ENCODE data around the gene PKN2. TPM values are rescaled to one million over a fixed set of nuclear protein-coding genes. Genes with fewer than 3 reads are reported as not detected.

Gene PKN2
- total RNA-seq, 1 donor from 2014 or later: 23.8 TPM

DNA sequence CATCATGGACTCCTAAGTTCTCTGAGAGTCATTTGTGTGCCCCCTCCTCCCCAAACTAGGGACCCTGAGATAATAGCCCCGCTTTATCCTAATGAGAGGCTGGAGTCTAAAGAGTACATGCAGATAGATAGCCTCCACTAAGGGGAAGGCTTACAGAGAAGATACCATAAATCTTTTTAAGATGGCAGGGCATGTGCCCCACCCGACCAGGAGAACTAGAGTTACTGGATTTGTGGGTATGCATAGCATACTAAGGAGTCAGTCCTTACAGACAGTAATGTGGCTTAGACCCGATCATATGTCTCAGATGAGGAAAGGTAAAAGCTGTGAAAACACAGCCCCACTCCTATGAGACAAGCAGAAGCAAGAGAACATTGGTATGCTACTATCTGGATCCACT, 25.7 kb upstream of the PKN2 start:
- no peak overlapping the region for H3K4me3 Mint-ChIP-seq
- DNase-seq (ENCODE audit: low spot score): no peak
- H3K9me3 Mint-ChIP-seq: no peaks in the 10 kb centered on the region
- intact Hi-C loops (cut with micrococcal nuclease): no loop called here
- H3K4me1 Mint-ChIP-seq (ENCODE audit: low read depth): peaks cover 30% of the 10 kb centered on the region
- H3K27me3 Mint-ChIP-seq (ENCODE audit: insufficient read depth): peaks cover 1% of the 10 kb centered on the region
- peaks cover 5% of the 10 kb centered on the region for H3K36me3 Mint-ChIP-seq (ENCODE audit: low read depth)
- no peak overlapping the region for H3K27ac Mint-ChIP-seq

DNA sequence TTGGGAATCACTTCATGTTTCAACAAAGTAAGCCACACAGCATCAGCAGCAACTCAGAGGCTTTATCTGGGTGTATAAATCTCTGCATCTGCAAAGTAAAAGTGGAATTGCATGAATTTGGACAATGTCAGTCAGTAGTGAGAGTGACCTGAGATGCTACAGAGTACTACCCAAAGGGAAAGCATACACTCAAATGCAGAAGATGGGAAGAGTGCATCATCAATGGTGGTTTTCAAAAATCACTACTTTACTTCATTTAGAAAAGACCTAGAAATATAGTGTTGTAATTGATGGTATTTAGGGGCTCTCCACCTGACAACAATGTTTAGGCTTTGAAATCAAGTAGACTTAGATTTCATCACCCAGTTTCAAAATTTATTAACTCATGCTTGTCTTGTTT, 24.5 kb upstream of the PKN2 start:
- H3K4me1 Mint-ChIP-seq (ENCODE audit: low read depth): peaks cover 30% of the 10 kb centered on the region
- DNase-seq (ENCODE audit: low spot score): no peak
- no peak overlapping the region for H3K4me3 Mint-ChIP-seq
- H3K27ac Mint-ChIP-seq: no peak overlapping the region
- peaks cover 1% of the 10 kb centered on the region for H3K27me3 Mint-ChIP-seq (ENCODE audit: insufficient read depth)
- H3K9me3 Mint-ChIP-seq: no peaks in the 10 kb centered on the region
- intact Hi-C loops (cut with micrococcal nuclease): loop anchor here (1.0 kb wide), 1 partner anchor 8 kb away; no protein-coding TSS in a partner anchor
- H3K36me3 Mint-ChIP-seq (ENCODE audit: low read depth): peaks cover 5% of the 10 kb centered on the region

- Mint-ChIP-seq H3K9me3 (no peaks in the 10 kb centered on the region), H3K4me3 (peak overlapping the region; percentile 65), H3K36me3 (ENCODE audit: low read depth) (peaks cover 5% of the 10 kb centered on the region), H3K27me3 (ENCODE audit: insufficient read depth) (peaks cover 2% of the 10 kb centered on the region), H3K27ac (peak overlapping the region; percentile 75), H3K4me1 (ENCODE audit: low read depth) (peaks cover 30% of the 10 kb centered on the region)
- DNase-seq (ENCODE audit: low spot score): no peak
- intact Hi-C loops (cut with micrococcal nuclease): no loop called here
These were observed 22.9 kb upstream of the PKN2 start for GRCh38 chr1:88661188-88661587.

DNA sequence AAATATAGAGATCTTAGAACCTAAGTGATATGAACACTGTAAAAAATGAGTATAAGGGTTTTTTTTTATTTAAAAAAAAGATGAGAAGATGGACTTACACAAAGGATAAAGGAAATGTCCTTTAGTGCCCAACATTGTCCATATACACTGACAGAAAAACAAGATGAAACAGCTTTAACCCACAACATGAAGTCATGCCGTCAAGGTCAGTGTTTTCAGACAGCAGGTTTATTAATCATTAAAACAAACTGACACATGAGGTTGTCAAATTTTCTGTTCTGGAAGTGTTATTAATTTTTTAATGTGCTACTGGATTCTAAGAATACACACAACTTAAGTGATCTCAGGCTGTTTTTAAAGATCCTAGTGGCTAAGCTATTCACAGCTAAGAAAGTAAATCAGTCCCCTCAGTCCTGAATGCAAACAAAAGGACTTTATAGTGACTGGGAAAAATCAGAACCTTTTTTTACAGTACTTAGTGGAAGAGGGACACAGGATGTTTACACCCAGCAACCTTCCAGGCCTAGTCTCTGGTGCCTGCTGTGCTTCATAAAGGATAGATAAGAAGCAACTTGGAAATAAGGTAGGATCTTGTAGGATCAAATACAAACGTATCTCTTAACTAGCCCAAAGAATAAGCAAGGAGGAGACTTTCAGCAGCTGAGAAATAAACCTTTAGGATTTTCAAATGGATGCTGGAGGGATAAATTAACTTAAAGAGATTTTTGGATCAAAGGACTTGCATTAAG, 21.9 kb upstream of the PKN2 start:
- Mint-ChIP-seq H3K36me3 (ENCODE audit: low read depth) (peaks cover 5% of the 10 kb centered on the region), H3K4me1 (ENCODE audit: low read depth) (peaks cover 30% of the 10 kb centered on the region), H3K9me3 (no peaks in the 10 kb centered on the region), H3K27me3 (ENCODE audit: insufficient read depth) (peaks cover 6% of the 10 kb centered on the region), H3K27ac (no peak overlapping the region), H3K4me3 (no peak overlapping the region)
- intact Hi-C loops (cut with micrococcal nuclease): loop anchor here (1.0 kb wide), 1 partner anchor 21 kb away; no protein-coding TSS in a partner anchor
- no peak for DNase-seq (ENCODE audit: low spot score)

DNA sequence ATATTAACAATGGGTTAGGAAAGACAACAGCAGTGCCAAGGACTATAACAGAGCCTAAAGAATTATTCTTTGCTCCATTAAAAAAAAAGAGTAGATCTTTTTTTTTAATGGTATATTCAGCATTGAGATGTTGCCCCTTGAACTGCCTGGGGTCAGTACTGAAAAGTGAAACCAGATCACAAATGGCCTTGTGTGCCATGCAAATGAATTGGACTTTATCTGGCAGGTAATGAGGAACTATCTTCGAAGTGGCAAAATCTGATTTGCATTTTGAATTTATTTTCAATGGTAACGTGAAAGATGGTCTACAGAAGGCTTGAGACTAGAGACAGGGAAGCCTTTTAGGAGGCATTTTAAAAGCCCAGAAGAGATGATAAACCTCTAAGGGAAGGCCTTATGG, 21.4 kb upstream of the PKN2 start:
- DNase-seq (ENCODE audit: low spot score): no peak
- peaks cover 5% of the 10 kb centered on the region for H3K36me3 Mint-ChIP-seq (ENCODE audit: low read depth)
- no peak overlapping the region for H3K27ac Mint-ChIP-seq
- peaks cover 30% of the 10 kb centered on the region for H3K4me1 Mint-ChIP-seq (ENCODE audit: low read depth)
- H3K4me3 Mint-ChIP-seq: no peak overlapping the region
- intact Hi-C loops (cut with micrococcal nuclease): loop anchor here (1.0 kb wide), 1 partner anchor 21 kb away; no protein-coding TSS in a partner anchor
- no peaks in the 10 kb centered on the region for H3K9me3 Mint-ChIP-seq
- H3K27me3 Mint-ChIP-seq (ENCODE audit: insufficient read depth): peaks cover 7% of the 10 kb centered on the region

- Mint-ChIP-seq H3K36me3 (ENCODE audit: low read depth) (no peaks in the 10 kb centered on the region), H3K27me3 (ENCODE audit: insufficient read depth) (peaks cover 34% of the 10 kb centered on the region), H3K27ac (no peak overlapping the region), H3K4me1 (ENCODE audit: low read depth) (no peaks in the 10 kb centered on the region), H3K4me3 (no peak overlapping the region), H3K9me3 (no peaks in the 10 kb centered on the region)
- intact Hi-C loops (cut with micrococcal nuclease): no loop called here
- DNase-seq (ENCODE audit: low spot score): no peak
These were observed 15.7 kb upstream of the PKN2 start for GRCh38 chr1:88668405-88668804.

DNA sequence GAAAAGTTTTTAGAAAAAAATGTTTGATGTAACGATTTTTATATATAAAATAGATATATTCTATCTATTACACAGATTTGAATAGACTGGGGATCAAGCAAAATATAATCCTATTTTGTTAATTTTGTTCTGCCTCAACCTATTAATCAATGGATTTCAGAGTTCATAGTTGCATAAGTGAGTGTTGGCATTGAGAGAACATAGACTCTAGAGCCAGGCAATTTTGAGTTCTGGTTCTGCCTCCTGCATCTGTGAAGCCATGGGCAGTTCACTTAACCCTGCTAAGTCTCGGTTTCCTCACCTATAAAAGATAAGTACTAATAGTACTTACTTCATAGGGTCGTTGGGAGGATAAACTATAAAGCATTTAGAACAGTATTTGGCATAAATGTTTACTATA, 13.6 kb upstream of the PKN2 start:
- H3K9me3 Mint-ChIP-seq: no peaks in the 10 kb centered on the region
- H3K27ac Mint-ChIP-seq: no peak overlapping the region
- no peak for DNase-seq (ENCODE audit: low spot score)
- H3K4me1 Mint-ChIP-seq (ENCODE audit: low read depth): no peaks in the 10 kb centered on the region
- no peak overlapping the region for H3K4me3 Mint-ChIP-seq
- H3K36me3 Mint-ChIP-seq (ENCODE audit: low read depth): no peaks in the 10 kb centered on the region
- intact Hi-C loops (cut with micrococcal nuclease): no loop called here
- H3K27me3 Mint-ChIP-seq (ENCODE audit: insufficient read depth): peaks cover 38% of the 10 kb centered on the region

DNA sequence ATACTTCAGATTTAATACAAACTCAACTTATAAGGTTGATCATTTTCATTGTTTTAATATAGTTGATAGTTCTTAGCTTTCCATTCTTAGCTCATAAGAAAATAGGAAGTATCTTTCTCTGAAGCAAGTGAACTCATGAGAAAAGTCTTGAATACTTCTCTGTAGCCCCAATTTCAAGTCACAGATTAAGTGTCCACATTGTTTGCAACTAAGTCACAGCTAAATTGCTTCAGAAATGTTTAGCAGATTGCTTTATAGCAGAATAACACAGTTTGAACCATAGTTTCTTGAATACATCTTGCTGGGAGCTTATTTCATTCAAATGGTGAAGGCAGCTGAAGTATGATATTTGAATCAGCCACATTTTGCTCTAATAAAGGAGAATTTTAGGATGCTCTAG, 10.6 kb upstream of the PKN2 start:
- intact Hi-C loops (cut with micrococcal nuclease): no loop called here
- Mint-ChIP-seq H3K9me3 (no peaks in the 10 kb centered on the region), H3K4me1 (ENCODE audit: low read depth) (no peaks in the 10 kb centered on the region), H3K36me3 (ENCODE audit: low read depth) (no peaks in the 10 kb centered on the region), H3K4me3 (no peak overlapping the region), H3K27ac (no peak overlapping the region), H3K27me3 (ENCODE audit: insufficient read depth) (peaks cover 24% of the 10 kb centered on the region)
- DNase-seq (ENCODE audit: low spot score): no peak

- intact Hi-C loops (cut with micrococcal nuclease): no loop called here
- Mint-ChIP-seq H3K9me3 (no peaks in the 10 kb centered on the region), H3K36me3 (ENCODE audit: low read depth) (no peaks in the 10 kb centered on the region), H3K4me3 (no peak overlapping the region), H3K27ac (no peak overlapping the region), H3K27me3 (ENCODE audit: insufficient read depth) (peaks cover 9% of the 10 kb centered on the region), H3K4me1 (ENCODE audit: low read depth) (peaks cover 13% of the 10 kb centered on the region)
- DNase-seq (ENCODE audit: low spot score): no peak
These were observed 5.7 kb upstream of the PKN2 start for GRCh38 chr1:88678405-88678804.

GRCh38 chr1:88680471-88680870, 3.6 kb upstream of the PKN2 start:
- H3K27ac Mint-ChIP-seq: no peak overlapping the region
- H3K4me3 Mint-ChIP-seq: no peak overlapping the region
- no peaks in the 10 kb centered on the region for H3K9me3 Mint-ChIP-seq
- H3K36me3 Mint-ChIP-seq (ENCODE audit: low read depth): no peaks in the 10 kb centered on the region
- intact Hi-C loops (cut with micrococcal nuclease): loop anchor here (5.0 kb wide), 2 partner anchors 1317 to 1978 kb away; partner anchors contain the start of genes SH3GLB1 and ZNF326
- no peak for DNase-seq (ENCODE audit: low spot score)
- peaks cover 22% of the 10 kb centered on the region for H3K4me1 Mint-ChIP-seq (ENCODE audit: low read depth)
- H3K27me3 Mint-ChIP-seq (ENCODE audit: insufficient read depth): peaks cover 5% of the 10 kb centered on the region

DNA sequence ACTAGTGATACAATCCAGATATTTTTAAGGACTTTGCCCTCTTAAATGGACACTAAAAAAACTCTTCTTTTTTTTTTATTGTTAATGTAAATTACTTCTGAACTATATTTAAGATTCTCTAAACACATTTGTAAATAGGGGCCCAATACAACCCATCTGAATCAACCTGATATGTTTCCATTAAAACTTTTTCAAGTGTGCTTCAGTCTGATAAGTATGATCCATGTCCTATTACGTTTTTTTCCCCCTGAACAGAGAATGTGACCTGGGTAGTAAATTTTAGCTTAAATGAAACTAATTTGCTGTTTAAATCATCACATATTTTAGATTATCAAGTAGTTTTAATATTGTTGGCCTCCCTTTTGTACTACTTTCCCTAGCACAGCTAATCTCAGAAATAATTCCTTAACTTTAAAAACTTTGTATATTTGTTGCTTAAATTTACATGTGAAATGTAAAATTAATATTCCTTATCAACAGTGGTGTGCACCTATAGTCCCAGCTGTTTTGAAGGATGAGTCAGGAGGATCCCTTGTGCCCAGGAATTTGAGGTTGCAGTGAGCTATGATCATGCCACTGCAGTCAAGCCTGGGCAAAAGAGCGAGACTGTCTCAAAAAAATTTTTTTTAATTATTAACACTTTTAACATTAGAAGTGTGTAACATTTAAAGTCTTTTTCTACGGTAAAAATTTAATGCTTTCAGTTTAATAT, 3.0 kb upstream of the PKN2 start:
- intact Hi-C loops (cut with micrococcal nuclease): loop anchor here (5.0 kb wide), 2 partner anchors 1316 to 1979 kb away; partner anchors contain the start of genes SH3GLB1 and ZNF326
- no peaks in the 10 kb centered on the region for H3K9me3 Mint-ChIP-seq
- H3K4me1 Mint-ChIP-seq (ENCODE audit: low read depth): peaks cover 22% of the 10 kb centered on the region
- H3K36me3 Mint-ChIP-seq (ENCODE audit: low read depth): no peaks in the 10 kb centered on the region
- no peak for DNase-seq (ENCODE audit: low spot score)
- peaks cover 5% of the 10 kb centered on the region for H3K27me3 Mint-ChIP-seq (ENCODE audit: insufficient read depth)
- no peak overlapping the region for H3K4me3 Mint-ChIP-seq
- H3K27ac Mint-ChIP-seq: no peak overlapping the region

GRCh38 chr1:88684482-88685258, 597 bp downstream of the PKN2 start:
- peaks cover 35% of the 10 kb centered on the region for H3K4me1 Mint-ChIP-seq (ENCODE audit: low read depth)
- H3K27me3 Mint-ChIP-seq (ENCODE audit: insufficient read depth): peaks cover 5% of the 10 kb centered on the region
- peak; percentile 53 for DNase-seq (ENCODE audit: low spot score)
- intact Hi-C loops (cut with micrococcal nuclease): loop anchor here (1.0 to 5.0 kb wide), 9 partner anchors 30 to 1982 kb away; partner anchors contain the start of genes GBP2, GTF2B, HS2ST1 and LMO4
- H3K4me3 Mint-ChIP-seq: peak overlapping the region; percentile 100
- no peaks in the 10 kb centered on the region for H3K36me3 Mint-ChIP-seq (ENCODE audit: low read depth)
- peak overlapping the region; percentile 100 for H3K27ac Mint-ChIP-seq
- H3K9me3 Mint-ChIP-seq: no peaks in the 10 kb centered on the region
